Mucosa of rectum (tissue), 2 donors: ENCODE measurements around the gene CYLD.

Experiments used
- H3K27ac ChIP-seq, 2 donors: one replicate each; pipeline ENCODE4 v1.7.0; 2013; ENCODE audit warnings: inconsistent platforms in 2 of 2, low read depth in 2 of 2, low read length in 2 of 2
- H3K27me3 ChIP-seq, 2 donors: one replicate each; pipeline ENCODE4 v1.7.0; 2013; ENCODE audit warnings: low read length in 2 of 2; ENCODE audit not compliant: control insufficient read depth in 2 of 2, insufficient read depth in 2 of 2
- H3K36me3 ChIP-seq, 2 donors: one replicate each; pipeline ENCODE4 v1.7.0; 2013; ENCODE audit warnings: low read length in 2 of 2; ENCODE audit not compliant: control insufficient read depth in 2 of 2, insufficient read depth in 2 of 2
- H3K4me1 ChIP-seq, 2 donors: one replicate each; pipeline ENCODE4 v1.7.0; 2013; ENCODE audit warnings: low read length in 2 of 2, mild to moderate bottlenecking in 1 of 2; ENCODE audit not compliant: control insufficient read depth in 2 of 2, insufficient read depth in 2 of 2
- H3K4me3 ChIP-seq, 2 donors: one replicate each; pipeline ENCODE4 v1.7.0; 2013; ENCODE audit warnings: low read length in 2 of 2
- H3K9ac ChIP-seq, 2 donors: one replicate each; pipeline ENCODE4 v1.7.0; 2013; ENCODE audit warnings: low read length in 2 of 2, low read depth in 1 of 2, mild to moderate bottlenecking in 1 of 2
- H3K9me3 ChIP-seq, 2 donors: one replicate each; pipeline ENCODE4 v1.7.0; 2013; ENCODE audit warnings: low read length in 2 of 2; ENCODE audit not compliant: control insufficient read depth in 2 of 2
- donor health status: healthy.
- donor health status: Normal muscosa, but diverticular disease.

CYLD gene

DNA sequence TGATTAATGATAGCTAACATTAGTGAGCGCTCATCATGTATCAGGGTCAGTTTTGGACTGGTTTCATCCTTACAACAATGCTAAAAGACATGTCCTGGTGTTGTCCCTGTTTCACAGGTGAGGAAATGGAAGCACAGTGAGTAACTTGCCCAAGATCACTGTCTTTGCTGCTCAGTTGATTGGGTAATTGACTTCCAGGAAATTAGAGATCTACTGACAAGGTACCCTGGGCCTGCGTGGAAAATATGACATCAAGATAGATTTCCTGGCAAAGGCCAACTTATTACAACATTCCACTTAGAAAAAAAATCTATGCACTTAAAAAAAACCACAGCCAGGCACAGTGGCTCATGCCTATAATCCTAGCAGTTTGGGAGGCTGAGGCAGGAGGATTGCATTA, 96.3 kb downstream of the CYLD start:
- Histone ChIP-seq H3K27me3 (peaks cover 7 to 13% of the 10 kb centered on the region in 2 donors), H3K9ac (no peak overlapping the region), H3K36me3 (no peaks in the 10 kb centered on the region), H3K4me1 (no peaks in the 10 kb centered on the region), H3K4me3 (no peak overlapping the region), H3K27ac (no peak overlapping the region), H3K9me3 (no peaks in the 10 kb centered on the region)

DNA sequence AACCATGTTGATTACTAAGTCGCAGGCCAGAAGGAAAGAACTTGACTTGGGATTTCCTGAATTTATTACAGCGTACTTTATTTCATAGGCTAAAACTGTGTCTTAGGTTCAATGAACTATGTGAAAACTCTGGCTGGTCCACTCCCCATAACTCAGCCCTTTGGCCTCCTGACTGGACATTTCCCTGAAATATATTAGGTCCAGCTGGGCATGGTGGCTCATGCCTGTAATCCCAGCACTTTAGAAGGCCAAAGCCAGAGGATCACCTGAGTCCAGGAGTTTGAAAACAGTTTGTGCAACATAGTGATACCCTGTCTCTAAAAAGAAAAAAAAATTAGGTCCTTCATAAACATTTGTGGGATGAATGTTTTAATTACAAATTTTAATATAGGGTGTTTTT, 97.0 kb downstream of the CYLD start:
- Histone ChIP-seq H3K9ac (no peak overlapping the region), H3K4me3 (no peak overlapping the region), H3K27ac (no peak overlapping the region), H3K27me3 (peaks cover 7 to 13% of the 10 kb centered on the region in 2 donors), H3K4me1 (no peaks in the 10 kb centered on the region), H3K36me3 (no peaks in the 10 kb centered on the region), H3K9me3 (no peaks in the 10 kb centered on the region)

DNA sequence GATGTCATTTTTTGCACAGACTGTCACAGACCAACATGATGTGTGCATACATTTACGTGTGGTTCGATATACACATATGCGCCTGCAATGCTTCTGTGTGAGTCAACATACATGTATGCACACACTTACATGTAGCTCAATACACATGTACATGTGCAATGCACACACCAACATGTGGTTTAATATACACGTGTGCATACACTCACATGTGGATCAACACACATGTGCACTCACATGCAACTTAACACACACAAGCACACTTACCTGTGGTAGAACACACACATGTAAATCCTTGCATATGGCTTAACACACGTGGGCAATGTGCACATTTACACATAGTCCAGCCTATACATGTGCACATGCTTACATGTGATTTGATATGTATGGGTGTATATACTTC, 97.5 kb downstream of the CYLD start:
- no peak overlapping the region for H3K27ac ChIP-seq
- H3K9ac ChIP-seq = no peak overlapping the region
- no peaks in the 10 kb centered on the region for H3K9me3 ChIP-seq
- no peaks in the 10 kb centered on the region for H3K4me1 ChIP-seq
- no peaks in the 10 kb centered on the region for H3K36me3 ChIP-seq
- H3K27me3 ChIP-seq = peaks cover 7 to 15% of the 10 kb centered on the region in 2 donors
- no peak overlapping the region for H3K4me3 ChIP-seq

DNA sequence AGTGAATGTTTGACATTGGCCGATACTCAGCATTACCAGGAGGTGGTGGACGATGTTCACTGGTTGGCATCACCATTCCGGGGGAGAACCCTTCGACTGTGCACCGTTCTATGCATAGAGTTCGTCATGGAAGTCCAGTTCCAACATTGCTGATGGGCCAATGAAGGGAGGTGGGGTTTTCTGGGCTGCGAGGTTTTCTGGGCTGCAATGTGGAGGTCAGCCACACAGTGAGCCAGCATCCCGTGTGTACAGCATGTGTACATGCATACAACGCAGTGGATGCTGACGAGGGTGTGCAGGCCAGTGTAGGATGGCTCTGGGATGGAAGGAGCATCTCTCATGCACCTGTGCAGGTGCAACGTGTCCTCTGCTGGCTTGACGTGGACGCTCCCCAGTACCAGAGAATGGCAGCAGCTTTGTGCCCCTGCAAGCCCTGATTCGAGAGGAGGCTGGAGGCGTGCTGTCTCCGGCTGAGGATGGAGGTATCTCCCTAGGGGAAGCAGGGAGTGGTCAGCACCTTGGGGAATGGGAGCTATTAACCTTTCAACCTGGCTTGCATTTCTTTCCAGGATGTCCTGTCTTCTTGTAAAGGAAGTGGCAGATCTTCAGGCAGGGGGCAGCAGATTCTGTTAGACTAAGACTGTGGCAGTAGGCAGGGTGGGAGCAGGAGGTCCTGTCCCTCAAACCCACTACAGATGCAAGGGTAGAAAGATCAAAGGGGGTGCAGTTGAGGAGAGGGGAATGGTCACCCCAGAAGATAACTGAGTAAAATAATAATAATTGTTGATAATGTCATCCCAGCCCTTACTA, 98.2 kb downstream of the CYLD start:
- H3K36me3 ChIP-seq = no peaks in the 10 kb centered on the region
- peaks cover 7 to 15% of the 10 kb centered on the region in 2 donors for H3K27me3 ChIP-seq
- no peaks in the 10 kb centered on the region for H3K9me3 ChIP-seq
- no peak overlapping the region for H3K27ac ChIP-seq
- no peaks in the 10 kb centered on the region for H3K4me1 ChIP-seq
- H3K4me3 ChIP-seq = no peak overlapping the region
- H3K9ac ChIP-seq = no peak overlapping the region

DNA sequence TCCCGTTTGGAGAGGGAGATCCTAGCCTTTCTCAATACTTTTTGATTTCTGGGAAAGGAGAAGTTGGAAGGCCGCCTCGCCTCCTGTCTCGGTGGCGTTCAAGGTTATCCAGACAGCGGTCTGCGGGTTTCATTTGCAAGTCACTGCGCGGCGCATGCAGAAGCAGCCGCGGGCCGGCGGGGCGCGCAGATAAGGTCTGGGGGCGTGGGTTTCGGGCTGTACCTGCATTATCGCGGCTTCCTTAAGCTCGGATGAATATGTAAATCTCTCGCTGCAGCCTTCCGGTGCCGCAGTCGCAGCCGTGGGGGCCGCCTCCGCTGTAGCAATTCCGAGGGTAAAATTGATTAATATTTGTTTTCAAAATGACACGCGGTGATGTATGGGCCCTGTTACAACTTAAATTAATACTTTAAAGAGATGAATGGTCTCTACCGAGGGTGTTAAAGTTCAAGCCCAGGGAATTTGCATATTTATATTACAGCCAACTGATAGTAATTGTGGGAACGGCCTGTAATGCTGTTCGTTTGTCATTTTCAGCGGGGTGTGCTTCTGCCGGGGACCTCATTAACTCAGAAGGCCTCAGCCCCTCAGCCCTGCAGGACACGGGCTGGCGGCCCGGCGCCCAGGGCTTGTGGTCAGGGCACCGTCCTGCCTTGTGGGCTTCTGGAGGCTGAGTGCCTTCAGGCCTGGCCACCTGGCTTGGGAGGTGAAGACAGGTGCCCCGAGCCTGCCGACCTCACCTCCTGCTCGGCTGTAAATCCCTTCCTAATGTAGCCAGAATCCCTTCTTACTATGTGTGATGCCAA, 99.4 kb downstream of the CYLD start:
- Histone ChIP-seq H3K27ac (no peak overlapping the region), H3K9me3 (no peaks in the 10 kb centered on the region), H3K4me1 (no peaks in the 10 kb centered on the region), H3K36me3 (no peaks in the 10 kb centered on the region), H3K4me3 (peak overlapping the region in 1 of 2 donors; percentile 22), H3K9ac (no peak overlapping the region), H3K27me3 (peaks cover 7 to 15% of the 10 kb centered on the region in 2 donors)

DNA sequence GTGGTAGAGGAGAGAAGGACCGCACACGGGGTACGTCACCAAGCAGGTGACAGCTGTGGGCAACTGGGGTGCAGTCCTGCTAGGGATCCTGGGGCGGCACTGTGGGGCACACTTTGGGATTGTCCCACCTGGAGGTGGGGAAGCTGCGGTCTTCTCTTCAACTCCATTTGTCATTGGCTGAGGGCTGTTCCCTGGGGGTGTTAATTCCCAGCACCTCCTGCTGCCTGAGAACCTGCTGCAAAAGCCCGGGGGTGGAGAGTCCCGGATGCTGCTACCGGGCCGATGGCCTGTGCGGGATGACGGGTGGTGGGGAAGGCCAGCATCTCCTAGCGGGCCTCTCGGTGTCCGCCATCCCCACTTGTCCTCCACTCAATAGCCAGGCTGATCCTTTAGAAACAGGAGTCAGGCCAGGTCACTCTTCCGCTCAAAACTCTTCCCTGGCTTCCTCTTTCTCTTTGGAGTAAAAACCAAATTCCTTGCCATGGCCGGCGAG, 100.2 kb downstream of the CYLD start:
- Histone ChIP-seq H3K4me3 (no peak overlapping the region), H3K27ac (no peak overlapping the region), H3K4me1 (no peaks in the 10 kb centered on the region)

DNA sequence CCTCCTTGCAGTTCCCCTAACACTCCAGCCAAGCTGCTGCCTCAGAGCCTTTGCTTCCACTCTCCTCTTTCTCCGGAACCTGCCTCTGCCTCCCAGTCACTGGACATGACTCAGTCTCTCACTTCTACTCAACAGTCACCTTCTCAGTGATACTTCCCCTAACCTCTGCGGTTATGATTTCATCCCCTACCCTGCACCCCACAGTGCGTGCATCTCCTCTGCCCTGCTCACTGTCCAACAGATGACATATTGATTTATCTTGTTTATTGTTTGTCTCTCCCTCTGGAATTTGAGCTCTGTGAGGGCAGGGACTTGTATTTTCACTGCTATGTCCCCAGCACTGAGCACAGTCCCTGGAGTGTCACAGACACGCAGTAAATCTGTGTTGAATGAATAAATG, 100.7 kb downstream of the CYLD start:
- no peaks in the 10 kb centered on the region for H3K4me1 ChIP-seq
- peaks cover 7 to 15% of the 10 kb centered on the region in 2 donors for H3K27me3 ChIP-seq
- H3K27ac ChIP-seq = no peak overlapping the region
- H3K36me3 ChIP-seq = no peaks in the 10 kb centered on the region
- no peak overlapping the region for H3K9ac ChIP-seq
- no peak overlapping the region for H3K4me3 ChIP-seq
- no peaks in the 10 kb centered on the region for H3K9me3 ChIP-seq

More for the DNA sequence above, 100.2 kb downstream of the CYLD start:
- H3K27me3 ChIP-seq = peaks cover 7 to 15% of the 10 kb centered on the region in 2 donors
- no peaks in the 10 kb centered on the region for H3K36me3 ChIP-seq
- no peak overlapping the region for H3K9ac ChIP-seq
- H3K9me3 ChIP-seq = no peaks in the 10 kb centered on the region

DNA sequence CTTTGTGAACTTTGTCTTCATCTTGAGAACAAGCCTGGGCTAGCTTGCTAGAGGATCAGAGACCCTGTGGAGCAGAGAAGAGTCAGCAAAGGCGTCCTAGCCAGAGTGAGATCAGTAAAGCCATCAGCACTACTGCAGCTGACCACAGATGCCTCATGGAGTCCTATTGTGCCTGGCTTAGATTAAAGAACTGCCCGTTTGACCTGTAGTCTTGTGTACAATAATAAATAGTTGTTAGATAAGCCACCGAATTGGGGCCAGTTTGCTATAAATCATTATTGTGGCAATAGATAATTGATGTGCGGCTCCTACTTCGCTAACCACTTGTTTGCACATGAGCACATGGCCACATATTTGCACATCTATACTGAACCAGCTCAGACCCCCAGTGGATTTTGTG, 103.0 kb downstream of the CYLD start:
- H3K27ac ChIP-seq = no peak overlapping the region
- H3K4me1 ChIP-seq = no peaks in the 10 kb centered on the region
- peaks cover 6 to 15% of the 10 kb centered on the region in 2 donors for H3K27me3 ChIP-seq
- no peaks in the 10 kb centered on the region for H3K9me3 ChIP-seq
- no peak overlapping the region for H3K9ac ChIP-seq
- no peak overlapping the region for H3K4me3 ChIP-seq
- H3K36me3 ChIP-seq = no peaks in the 10 kb centered on the region

- H3K4me3 ChIP-seq = no peak overlapping the region
Observed at GRCh38 chr16:50845296-50845695, 103.4 kb downstream of the CYLD start.

GRCh38 chr16:50846511-50846910, 104.6 kb downstream of the CYLD start:
- no peaks in the 10 kb centered on the region for H3K36me3 ChIP-seq
- H3K27ac ChIP-seq = no peak overlapping the region
- no peaks in the 10 kb centered on the region for H3K4me1 ChIP-seq
- peaks cover 0 to 10% of the 10 kb centered on the region in 2 donors for H3K27me3 ChIP-seq
- H3K4me3 ChIP-seq = no peak overlapping the region
- H3K9me3 ChIP-seq = no peaks in the 10 kb centered on the region
- no peak overlapping the region for H3K9ac ChIP-seq

More at GRCh38 chr16:50845296-50845695, 103.4 kb downstream of the CYLD start:
- Histone ChIP-seq H3K9me3 (no peaks in the 10 kb centered on the region), H3K27me3 (peaks cover 1 to 15% of the 10 kb centered on the region in 2 donors), H3K27ac (no peak overlapping the region), H3K36me3 (no peaks in the 10 kb centered on the region), H3K4me1 (no peaks in the 10 kb centered on the region), H3K9ac (no peak overlapping the region)
